HG03108 (cell line): ENCODE results near the gene NUDT1.

ENCODE experiments used
- ATAC-seq: cut with Tn5 transposase; IDR thresholded peaks from one replicate; pipeline ENCODE4 v1.9.1; 2021; ENCODE audit warnings: moderate library complexity; ENCODE audit not compliant: unreplicated experiment

The NUDT1 gene

DNA sequence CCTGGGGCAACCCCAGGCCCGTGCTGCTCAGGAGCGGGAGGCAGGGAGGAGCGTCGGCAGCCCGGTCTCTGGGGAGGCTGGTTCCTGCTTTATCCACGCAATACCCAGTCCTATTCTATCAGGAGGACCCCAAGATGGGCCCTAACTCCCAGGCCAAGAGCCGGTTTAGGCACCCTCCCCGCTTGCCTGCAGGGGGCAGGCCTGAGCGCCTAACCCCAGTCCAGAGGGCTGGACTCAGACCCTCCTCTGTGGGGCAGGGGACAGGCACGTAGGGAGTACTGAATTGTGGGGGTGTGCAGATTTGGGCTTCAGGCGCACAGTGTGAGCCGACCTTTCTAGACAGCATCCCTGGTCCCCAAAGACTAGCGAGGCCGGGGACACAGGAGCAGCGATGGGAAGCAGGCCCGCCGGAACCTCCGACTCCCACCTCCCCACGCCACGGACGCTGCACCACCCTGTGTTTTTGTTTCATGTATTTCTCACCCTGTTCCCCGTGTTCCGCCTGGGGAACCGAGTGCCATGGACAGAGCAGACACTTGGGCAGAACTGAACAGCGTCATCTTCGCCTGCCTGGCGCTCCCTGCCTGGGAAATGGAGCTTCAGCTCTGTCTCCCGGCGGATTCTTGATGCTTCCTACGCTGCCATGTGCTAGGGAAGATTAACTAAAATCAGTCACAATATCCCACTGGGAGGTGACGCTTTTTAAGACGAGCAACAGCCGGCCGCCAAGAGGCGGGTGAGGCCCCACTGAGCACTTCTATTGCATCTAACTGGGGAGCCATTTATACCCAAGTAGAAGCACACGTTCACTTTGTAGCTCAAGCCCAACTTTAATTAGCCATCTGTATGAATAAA lies 5.3 kb downstream of the NUDT1 start:
- ATAC-seq: no peak

DNA sequence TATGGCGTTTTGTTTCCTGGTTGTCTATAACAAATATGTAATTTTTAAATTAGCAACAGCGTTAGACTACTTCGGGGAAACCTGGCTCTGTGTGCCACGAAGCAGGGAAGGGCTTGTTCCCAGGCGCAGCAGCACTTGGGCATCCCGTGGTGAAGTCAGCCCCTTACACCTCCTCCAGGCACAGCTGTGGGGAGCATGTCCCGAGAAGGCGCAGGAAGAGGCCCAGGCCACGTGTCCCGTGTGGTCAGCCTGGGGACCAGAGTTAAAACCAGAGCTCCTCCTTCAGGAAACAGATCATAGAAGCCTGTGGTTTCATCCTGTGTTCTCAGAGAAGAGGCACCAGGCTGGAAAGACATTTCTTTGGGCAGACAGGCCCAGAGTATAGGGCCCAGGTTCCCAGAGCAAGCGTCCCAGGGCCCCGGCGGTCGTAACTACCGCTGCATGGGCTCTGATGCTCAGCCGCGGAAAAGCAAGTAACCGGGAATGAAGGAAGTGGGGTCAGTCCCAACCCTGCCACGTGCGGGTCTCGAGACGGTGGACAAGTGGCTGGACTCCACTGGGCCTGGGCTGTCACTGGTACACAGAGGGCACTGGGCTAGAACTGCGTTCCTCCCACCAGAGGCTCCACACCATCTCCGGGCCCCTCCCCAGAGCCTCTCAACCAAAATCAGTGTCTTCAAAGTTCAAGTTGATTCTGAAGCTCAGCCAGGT lies 7.1 kb downstream of the NUDT1 start:
- ATAC-seq: peak; percentile 70

- no peak for ATAC-seq
Observed at GRCh38 chr7:2249744-2250323, 7.8 kb downstream of the NUDT1 start.

- ATAC-seq: no peak
Observed at GRCh38 chr7:2251381-2251780, 9.4 kb downstream of the NUDT1 start.

DNA sequence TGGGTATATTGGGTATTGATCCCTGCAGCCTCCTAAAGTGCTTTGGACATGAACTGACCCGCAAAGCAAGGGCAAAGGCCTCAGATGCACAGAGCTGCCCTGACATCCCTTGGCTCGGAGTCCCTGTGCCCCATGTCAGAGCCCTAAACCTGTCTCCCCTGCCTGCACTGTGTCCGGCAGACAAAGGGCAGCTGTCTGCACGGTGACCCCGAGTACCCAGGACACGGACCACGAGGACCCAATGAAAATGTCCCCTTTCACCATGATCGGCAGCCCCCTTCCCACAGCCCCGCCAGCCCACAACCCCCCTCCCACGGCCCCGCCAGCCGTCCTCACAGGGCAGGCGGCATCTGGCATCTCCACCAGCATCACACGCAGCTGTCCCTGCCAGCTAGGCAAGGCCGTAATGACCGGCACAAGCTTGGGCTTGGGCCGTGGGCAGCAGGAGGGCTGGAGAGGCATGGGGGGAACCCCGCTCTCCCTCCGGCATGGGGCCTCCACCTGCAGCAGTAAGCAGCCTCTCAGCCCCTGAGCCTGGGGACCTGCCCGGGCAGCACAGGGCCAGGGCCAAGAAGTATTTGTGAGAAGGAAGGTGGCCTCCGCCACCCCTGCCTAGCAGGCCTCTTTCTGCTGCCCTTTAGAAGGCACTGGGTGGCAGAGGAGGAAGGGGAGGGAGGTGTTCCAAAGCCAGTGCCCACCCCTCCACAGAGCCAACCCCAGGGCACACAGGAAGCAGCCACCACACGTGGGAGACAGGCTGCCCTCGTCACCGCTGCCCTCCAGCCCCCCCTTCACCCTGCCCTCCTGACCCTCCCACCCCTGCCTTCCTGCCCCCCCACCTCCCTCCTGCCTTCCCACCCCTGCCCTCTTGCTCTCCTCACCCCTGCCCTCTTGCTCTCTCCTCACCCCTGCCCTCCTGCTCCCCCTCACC lies 10.1 kb downstream of the NUDT1 start:
- ATAC-seq: no peak

DNA sequence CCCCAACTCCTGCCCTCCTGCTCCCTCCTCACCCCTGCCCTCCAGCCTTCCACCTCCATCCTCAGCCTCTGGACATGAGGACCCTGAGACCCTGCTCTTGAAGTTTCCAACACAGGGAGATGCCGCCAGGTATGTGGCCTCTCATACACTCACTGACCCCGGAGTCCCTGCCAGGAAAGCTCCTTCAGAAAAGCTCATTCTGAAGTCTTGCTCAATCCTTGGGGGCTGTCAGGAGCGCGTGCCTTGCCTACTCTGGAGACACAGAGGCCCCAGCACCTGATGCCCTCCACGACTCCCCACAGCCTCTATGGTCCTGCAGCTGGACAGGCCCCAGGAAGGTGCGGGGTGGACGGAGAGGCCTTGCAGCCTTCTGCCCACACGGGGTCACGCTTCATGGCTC lies 11.0 kb downstream of the NUDT1 start:
- ATAC-seq: no peak

DNA sequence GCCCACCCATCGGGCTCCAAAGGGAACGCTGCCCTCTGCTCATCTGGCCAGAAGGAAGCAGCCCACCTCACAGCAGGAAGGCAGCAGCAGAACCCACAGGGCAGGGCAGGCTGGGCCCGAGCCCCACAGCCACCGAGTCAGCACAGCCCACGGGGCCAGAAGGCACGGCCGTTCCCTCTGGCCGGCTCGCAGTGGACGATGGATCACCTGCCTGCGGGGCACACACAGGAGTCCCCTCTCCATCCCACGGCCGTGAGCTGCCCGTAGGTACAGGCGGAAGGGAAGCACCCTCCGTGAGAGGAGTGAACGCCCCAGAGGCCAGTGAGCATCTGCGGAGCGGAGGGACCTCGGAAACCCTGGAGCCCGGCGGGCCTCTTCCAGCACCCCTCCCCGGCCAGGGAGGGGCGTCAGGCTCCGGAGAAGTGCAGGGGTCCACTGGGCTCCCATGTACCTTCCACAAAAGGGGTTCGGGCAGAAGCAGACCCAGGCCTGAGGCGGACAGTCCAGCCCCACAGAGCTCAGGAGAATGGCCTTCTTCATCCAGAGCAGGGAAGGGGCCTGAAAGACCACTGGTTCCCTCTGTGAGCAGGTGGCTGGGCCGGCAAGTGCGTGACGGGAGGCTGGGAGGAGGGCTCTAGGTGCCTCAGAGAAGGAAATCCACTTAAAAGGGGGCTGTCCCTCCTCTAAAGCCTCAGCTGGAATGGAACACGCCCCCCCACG lies 11.7 kb downstream of the NUDT1 start:
- no peak for ATAC-seq

GRCh38 chr7:2254429-2255144 lies 12.6 kb downstream of the NUDT1 start:
- no peak for ATAC-seq

DNA sequence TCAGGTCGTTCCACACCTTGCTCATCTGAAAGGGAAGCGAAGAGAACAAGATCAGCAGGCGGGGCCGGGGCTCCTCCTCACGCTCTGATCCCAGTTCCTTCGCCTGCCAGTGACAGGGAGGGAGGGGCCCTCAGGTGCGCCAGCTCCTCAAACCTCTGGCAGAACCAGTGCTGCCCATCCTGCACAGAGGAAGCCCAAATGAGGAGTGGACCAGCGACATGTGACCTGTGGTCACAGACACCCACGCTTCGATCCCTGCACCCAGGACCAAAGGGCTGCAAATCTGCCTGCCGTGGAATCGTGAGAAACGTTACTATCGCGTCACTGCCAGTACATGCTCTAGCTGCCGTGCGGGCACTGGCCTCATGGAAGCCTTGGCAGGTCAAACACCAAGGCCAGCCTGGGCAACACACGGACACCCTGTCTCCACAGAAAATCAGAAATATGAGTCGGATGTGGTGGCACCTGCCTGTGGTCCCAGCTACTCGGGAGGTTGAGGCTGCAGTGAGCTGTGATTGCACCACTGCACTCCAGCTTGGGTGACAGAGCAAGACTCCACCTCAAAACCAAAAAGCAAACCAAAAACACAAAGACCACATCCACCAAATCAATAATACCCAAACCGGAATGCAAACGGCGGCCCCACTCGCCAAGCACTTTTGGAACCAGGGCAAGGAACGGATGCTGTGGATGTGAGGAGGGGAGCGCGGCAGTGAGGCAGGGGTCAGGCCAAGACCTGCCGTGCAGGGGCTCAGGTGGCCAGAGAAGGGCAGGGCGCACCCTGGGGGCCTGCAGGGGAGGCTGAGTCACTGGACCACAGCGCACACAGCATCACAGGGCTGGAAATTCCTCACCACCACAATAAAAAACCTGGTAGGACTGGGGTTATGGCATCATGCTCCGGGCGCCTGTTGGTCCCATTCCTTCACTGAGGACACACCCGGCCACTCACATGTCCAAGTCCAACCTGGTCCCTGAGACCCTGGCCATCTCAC lies 13.4 kb downstream of the NUDT1 start:
- ATAC-seq: no peak

DNA sequence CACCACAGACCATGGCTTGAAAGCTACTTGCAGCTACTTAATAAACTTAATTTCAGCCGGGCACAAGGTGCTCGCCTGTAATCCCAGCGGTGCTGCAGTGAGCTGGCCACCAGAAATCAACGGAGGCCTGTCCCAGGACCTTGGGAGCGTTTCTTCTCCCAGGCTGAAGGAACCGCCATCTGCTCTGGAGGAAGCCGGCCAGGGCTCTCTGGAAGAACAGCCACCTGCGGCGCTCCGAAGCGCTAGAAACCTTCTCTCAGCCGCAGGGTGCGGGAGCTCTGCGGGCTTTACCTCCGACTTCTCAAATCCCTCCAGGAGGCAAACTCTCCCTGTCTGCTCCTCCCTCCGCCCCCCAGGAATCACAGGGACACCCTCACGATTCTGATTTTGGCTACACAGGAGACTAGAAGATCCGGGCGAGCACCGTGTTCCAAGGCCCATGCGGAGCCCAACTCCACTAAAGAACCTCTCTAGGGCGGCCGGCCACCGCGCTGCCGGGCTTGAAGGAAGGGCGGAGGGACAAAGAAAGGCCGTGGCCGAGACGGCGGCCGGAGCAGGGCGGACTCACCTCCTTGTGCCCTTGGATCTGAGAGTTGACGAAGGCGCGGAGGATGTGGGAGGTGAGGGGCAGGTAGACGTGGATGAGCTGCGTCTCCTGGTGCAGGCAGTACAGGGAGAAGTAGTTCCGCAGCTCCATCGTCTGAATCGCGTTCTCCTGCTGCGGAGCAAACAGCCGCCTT lies 14.4 kb downstream of the NUDT1 start:
- no peak for ATAC-seq

- no peak for ATAC-seq
Observed at GRCh38 chr7:2257046-2257551, 15.1 kb downstream of the NUDT1 start.

DNA sequence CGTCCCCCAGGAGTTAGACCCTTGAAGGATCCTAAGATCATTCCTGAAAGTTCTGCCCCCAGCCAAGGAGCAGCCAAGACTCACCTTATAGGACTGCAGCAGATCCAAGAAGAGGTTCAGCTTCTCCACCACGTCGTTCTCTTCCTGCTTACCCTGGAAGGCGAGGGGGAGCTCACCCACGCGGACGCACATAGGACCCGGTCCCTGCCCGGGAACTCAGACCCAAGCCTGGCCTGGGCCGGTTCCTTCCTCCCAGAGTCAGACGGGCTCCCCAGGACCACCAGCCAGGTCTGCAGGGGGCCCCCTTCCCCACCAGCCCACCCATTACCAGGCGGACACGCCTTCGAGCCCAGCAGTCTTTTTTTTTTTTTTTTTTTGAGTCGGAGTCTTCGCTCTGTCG lies 15.6 kb downstream of the NUDT1 start:
- no peak for ATAC-seq

- peak; percentile 68 for ATAC-seq
Observed at GRCh38 chr7:2258661-2259365, 16.8 kb downstream of the NUDT1 start.

GRCh38 chr7:2259480-2259879 lies 17.5 kb downstream of the NUDT1 start:
- no peak for ATAC-seq

DNA sequence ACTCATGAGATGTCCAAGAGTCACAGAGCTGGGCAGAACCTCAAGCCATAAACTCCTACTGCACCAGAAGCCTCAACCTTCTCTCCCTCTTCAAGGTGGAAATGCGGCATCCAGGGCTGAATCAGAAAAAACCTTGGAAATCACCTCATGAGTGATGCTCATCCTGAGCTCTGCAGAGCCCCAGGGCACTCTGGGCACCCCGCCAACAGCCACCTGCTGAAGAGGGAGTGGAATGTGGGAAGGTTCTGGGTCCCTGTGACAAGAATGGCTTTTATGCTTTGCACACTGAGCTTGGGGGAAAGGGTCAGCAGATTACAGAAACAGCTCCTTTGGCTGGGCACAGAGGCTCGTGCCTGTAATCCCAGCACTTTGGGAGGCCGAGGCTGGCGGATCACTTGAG lies 18.8 kb downstream of the NUDT1 start:
- no peak for ATAC-seq

- no peak for ATAC-seq
Observed at GRCh38 chr7:2261611-2262010, 19.6 kb downstream of the NUDT1 start.

DNA sequence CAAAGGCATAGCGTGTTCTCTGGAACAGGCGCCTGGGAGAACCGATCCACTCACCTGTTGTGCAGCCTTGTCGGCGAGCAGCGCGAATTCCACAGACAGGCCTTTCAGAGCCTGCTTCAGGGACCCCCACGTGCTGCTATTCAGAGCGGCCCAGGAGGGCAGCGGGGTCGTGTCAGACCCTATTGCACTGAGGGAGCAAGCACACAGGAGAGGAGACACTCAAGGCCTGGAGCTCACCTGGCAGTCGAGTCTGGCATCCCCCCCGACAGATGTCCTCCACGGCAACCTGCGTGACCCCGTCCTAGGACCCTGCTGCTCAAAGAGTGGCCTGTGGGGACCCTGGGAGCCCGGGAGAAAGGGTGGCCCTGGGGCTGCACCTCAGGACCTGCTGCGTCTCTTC lies 21.1 kb downstream of the NUDT1 start:
- ATAC-seq: no peak
